ENCODE results near the gene TRIM72.

- TF ChIP-seq, protein P1, sequence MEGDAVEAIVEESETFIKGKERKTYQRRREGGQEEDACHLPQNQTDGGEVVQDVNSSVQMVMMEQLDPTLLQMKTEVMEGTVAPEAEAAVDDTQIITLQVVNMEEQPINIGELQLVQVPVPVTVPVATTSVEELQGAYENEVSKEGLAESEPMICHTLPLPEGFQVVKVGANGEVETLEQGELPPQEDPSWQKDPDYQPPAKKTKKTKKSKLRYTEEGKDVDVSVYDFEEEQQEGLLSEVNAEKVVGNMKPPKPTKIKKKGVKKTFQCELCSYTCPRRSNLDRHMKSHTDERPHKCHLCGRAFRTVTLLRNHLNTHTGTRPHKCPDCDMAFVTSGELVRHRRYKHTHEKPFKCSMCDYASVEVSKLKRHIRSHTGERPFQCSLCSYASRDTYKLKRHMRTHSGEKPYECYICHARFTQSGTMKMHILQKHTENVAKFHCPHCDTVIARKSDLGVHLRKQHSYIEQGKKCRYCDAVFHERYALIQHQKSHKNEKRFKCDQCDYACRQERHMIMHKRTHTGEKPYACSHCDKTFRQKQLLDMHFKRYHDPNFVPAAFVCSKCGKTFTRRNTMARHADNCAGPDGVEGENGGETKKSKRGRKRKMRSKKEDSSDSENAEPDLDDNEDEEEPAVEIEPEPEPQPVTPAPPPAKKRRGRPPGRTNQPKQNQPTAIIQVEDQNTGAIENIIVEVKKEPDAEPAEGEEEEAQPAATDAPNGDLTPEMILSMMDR (optimal IDR thresholded peaks at IDR 0.05 in 1 of 3, IDR thresholded peaks at IDR 0.05 in 1 of 3, conservative IDR thresholded peaks at IDR 0.05 in 1 of 3; ENCODE audit: extremely low read depth in 1 of 3, insufficient read depth in 2 of 3, low read length in 3 of 3) = no peak
- TF ChIP-seq EZH2 (IDR thresholded peaks at IDR 0.05; ENCODE audit: low read length) = no peak
Measured at GRCh38 chr16:31189412-31189778, 24.5 kb upstream of the TRIM72 start.
